DMS53 (cell line): ENCODE data around the gene ANKLE2.
A peak's percentile ranks its signal among the peaks of the same experiment; 100 is the strongest.

Source experiments
- DNase-seq: peaks from one replicate; lab custom pipeline; 2025; lab: John Stamatoyannopoulos, UW

ANKLE2 gene

DNA sequence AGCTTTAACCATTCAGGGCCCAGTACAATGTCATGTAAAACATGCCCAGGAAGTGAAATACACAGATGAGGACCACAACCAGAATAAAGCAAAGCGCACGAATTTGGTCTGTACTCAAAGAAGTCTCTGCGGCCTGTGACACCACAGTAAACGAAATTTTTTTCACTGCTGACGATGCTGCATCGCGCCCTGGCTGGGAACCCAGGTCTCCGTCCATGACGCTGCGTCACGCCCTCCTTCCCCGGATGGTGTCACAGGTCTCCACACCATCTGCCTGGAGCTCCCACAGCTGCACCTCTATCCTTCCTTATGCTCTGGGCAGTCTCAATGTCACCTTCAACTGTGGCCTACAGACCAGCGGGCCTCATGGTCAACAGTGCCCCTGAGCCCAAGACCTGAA lies 17.8 kb downstream of the ANKLE2 start:
- DNase-seq = no peak

DNA sequence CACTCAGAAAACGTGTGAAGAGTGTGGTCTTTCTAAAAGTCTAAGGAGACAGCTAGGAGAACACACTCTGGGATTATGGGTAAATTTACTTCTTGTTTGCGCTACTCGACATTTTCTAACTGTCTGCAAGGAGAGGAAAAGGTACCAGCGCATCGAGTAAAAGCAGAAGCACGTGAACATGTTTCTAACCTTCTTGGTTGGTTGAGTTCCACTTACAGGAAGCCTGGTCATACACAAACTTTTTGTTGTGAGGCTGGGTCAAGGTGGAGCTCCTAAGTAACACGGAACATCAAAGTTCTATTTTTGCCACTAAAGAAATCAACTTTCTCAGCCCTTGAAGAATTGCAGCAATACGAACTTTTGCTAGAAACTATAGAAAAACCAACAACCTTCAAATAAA lies 20.0 kb downstream of the ANKLE2 start:
- no peak for DNase-seq

GRCh38 chr12:132740652-132741051 lies 21.0 kb downstream of the ANKLE2 start:
- DNase-seq = no peak

DNA sequence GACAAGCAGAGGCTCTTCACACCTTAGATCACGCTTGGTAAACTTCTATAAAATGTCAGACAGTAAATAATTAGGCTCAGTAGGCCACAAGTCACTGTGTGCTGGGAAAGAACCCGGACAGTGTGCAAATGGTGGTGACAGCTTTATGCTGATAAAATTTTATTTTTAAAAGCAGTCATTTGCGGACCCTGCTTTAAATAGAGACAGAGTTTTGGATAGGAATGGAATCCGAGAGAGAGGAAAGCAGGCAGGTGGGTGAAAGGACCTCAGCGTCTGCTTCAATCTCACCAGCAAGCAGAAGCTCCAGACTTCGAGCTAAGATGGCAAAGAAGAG lies 21.4 kb downstream of the ANKLE2 start:
- no peak for DNase-seq

- no peak for DNase-seq
These were observed 21.9 kb downstream of the ANKLE2 start for GRCh38 chr12:132739600-132740312.

DNA sequence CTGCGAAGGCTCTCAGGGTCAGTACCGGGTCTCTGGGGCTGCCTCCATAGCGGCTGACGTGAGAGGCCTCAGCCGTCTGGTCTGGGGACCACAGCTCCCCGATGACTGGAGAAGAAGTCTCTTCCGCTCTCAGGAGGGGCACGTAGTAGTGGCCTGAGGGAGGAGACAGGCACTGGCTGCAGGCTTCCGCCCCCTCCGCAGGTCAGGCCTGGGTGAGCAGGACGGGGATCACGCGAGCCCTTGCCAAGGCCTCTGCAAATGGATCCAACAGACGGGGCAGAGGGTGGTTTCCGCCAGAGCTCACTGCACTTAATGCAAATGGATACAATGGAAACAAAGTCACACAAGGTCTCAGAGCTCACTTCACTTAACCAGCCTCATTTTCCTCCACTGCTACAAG lies 24.7 kb downstream of the ANKLE2 start:
- DNase-seq = no peak

- no peak for DNase-seq
These were observed 25.3 kb downstream of the ANKLE2 start for GRCh38 chr12:132736378-132736777.

- no peak for DNase-seq
These were observed 26.1 kb downstream of the ANKLE2 start for GRCh38 chr12:132735496-132735895.

DNA sequence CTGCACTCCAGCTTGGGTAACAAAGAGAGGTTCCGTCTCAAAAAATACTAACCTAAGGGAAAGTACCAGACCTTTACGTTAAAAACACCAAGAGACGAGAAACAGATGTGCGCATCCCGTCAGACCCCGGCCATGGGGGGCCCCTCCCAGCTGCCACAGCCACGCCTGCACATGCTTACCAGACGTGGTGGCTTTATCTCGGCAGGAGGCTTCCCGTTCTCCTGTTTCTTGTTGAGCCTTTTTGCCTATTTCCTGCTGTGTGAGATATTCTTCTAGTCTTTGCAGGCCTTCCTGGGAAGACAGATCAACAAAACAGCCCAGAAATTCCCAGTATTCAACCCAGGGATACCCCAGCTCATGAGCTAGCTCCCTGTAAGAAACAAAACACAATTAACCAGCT lies 27.4 kb downstream of the ANKLE2 start:
- no peak for DNase-seq

DNA sequence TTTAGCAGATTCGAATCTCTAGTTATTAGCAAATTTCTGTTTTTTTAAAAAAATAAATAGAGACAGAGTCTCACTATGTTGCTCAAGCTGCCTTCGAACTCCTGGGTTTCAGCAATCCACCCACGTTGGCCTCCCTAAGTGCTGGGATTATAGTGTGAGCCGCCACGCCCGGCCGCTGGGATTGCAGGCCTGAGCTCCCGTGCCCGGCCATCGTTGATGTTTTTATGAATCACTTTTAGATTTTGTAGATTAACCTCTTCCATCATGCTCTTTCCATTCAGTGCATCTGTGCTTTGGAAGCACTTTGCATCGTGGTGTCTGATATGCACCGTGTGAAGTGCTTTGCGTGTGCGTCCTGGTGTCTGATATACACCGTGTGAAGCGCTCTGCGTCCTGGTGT lies 30.1 kb downstream of the ANKLE2 start:
- DNase-seq = no peak

DNA sequence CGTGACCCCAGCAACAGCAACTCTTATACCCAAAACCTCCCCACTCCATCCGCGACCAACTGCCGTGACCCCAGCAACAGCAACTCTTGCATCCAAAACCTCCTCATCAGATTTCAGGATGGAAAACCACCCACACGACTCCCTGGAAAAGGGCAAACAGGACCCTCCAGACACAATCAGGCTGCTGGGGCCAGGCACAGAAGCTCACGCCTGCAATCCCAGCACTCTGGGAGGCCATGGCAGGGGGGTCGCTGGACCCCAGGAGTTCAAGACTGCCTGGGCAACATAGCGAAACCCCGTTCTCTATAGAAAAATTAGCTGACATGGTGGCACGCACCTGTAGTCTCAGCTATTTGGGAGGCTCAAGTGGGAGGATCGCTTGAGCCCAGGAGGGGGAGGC lies 31.3 kb downstream of the ANKLE2 start:
- no peak for DNase-seq

- peak; percentile 63 for DNase-seq
These were observed 31.9 kb downstream of the ANKLE2 start for GRCh38 chr12:132729541-132730320.

GRCh38 chr12:132728502-132728901 lies 33.1 kb downstream of the ANKLE2 start:
- DNase-seq = no peak

DNA sequence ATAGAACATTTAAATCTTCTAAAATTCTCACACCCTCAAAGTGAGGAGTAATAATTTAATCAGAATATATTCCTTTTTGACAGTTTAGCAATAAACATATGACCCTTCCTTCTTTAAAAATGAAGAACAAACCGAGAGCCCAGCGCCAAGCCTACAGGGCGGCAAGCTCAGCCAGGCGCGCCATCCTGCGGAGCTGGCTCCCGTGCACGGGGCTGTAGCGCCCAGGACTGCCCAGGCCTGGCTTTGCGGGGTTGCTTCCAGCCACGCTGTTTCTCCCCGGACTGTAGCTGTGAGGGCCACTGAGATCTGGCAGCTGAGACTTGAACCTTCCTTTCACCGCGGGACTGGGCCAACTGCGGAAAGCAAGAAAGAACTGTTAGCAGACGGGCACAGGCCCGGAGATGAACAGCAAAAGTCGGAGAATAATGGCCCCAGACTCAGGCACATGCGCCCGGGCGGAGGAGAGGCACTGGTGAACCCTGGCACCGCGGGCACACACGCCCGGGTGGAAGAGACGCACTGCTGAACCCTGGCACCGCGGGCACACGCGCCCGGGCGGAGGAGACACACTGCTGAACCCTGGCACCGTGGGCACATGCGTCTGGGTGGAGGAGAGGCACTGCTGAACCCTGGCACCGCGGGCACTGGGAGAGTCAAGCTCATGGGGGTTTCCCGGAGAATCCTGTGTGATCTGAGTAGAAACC lies 34.4 kb downstream of the ANKLE2 start:
- no peak for DNase-seq

DNA sequence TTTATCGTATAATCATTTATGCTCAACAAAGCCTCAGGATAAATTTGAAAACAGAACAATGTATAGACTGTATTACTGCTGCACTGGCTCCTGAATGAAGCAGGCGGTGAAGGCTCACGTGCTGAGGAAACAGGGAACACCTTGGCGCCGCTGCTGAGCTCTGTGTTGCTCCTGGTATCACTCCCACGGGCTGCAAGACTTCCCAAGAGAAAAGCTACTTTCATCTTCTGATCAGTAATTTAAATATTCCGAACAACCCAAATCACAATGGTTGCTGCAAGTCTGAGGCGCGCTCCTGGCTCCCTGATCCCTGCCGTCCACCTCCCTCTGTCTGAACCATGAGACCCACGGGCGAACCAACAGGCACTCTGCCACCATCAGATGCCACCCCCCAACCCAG lies 35.2 kb downstream of the ANKLE2 start:
- no peak for DNase-seq

DNA sequence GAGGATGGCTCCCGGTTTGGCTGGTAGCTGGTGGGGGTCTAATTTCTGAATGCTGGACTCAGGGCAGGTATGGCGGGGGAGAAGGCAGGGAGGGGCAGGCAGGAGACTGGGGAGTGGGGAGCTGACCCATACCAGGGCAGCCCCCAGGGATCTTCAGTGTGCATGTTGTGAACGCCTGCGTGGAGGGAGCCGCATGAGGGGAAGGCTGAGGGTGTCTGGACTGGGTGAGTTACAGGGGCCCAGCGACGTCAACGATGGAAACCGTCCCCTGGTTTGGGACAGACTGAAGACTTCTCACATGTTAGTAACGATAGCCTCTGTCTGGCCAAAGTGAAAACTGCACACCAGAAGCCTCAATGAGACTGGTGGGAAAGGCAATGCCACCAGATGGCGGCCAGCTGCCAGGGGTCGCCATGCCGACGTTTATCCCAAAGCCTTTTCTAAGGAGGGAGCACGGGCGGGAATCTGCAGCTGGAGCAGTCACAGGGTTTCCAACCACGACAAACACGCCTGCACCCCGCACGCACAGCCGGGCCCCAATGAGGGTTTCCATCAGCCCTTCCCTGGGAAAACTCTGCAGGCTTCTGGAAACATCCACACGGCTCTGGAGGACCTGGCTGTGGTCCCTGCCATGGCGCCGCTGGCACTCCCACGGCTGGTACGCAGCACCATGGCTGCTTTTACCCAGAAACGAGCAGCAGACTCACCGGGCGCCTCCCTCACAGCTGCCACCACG lies 37.0 kb downstream of the ANKLE2 start:
- DNase-seq = no peak

GRCh38 chr12:132723764-132724140 lies 37.9 kb downstream of the ANKLE2 start:
- DNase-seq = no peak

DNA sequence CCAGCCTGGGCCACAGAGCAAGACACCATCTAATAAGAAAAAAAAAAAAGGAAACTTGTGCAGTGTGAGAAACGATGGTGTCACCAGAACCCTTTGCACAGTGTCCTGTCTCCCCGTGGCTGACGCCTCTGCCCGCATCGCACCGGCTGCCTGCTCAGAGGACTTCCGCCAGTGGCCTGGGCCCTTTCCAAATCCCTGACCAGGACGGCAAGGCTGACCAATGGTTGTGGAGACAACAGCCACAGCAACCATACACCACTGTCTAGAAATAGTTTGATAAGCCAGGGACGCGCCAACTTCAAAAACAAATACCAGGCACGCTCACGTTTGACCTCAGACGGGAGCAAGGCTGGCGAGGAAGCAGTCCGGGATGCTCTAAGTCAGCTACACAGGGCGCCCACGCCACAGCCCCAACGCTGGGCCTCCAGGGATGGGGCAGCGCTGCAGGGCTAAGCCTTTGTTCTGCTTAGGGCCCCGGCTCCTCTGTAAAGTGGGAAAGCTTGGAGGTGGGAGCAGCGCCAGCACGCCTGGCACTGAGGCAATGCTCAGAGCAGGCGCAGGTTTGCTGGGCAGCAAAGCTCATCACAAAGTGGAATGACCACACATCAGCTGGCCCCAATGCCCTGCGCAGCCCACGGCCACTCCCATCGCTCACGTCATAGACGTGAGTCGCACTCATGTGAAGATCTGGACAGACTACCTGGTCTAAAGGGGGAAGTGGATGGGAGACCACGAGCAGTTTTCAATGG lies 38.4 kb downstream of the ANKLE2 start:
- no peak for DNase-seq

DNA sequence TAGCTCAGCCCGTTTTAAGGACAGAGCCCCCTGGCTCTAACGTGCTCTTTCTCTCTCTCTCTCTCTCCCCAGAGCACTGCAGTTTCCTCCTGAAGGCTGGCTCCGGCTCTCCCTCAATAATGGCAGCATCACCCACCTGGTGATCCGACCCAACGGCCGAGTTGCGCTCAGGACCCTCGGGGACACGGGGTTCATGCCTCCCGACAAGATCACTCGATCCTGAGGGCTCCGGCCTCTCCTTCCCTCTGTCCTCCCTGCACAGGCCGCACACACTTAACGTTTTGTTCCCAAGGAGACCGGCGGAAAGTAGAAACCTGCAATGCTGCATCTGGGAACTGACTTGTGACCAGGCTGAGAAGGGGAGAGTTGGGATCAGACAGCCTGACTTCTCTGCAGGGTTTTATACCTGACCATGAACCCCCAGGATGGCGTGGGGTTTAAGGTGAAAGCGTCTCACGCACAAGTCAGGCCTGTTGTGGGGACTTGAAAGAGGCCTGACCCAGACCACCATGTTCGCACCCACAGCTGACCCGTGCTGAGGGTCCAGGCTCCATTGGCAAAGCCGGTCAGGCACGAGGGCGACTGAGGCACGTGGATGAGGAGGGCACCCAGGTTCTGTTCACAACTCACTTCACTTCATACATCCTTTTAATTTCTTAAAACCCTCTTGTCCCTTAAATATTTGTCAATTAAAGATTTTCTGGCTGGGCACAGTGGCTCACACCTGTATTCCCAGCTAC lies 40.9 kb downstream of the ANKLE2 start:
- DNase-seq = no peak

DNA sequence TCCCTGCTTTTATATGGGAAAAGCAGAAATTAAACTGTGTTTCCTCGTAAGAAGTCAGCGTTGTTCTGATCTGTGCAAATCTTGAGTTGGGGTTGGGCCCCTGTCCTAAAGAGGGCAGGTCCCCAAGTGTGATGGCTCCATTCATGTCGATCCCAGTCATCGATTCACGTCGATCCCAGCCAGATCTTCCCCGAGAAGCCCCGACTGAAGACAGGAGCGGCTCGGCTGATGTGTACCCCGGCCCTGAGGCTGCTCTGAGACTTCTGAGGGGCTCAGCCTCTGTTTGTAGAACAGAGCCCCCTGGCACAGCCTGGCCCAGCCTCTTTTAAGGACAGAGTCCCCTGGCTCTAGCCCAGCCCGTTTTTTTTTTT lies 41.7 kb downstream of the ANKLE2 start:
- no peak for DNase-seq
